Mucosa of stomach (tissue), 1 donor: ENCODE data around the gene TTC8.

ENCODE experiments used
- H3K27me3 ChIP-seq: one replicate; pipeline ENCODE4 v1.7.0; 2013; ENCODE audit warnings: mild to moderate bottlenecking, low read length; ENCODE audit not compliant: control insufficient read depth, insufficient read depth
- H3K36me3 ChIP-seq: one replicate; pipeline ENCODE4 v1.7.0; 2013; ENCODE audit warnings: low read length; ENCODE audit not compliant: control insufficient read depth, insufficient read depth
- H3K4me1 ChIP-seq: one replicate; pipeline ENCODE4 v1.7.0; 2013; ENCODE audit warnings: mild to moderate bottlenecking, low read length; ENCODE audit not compliant: control insufficient read depth, insufficient read depth
- H3K4me3 ChIP-seq: one replicate; pipeline ENCODE4 v1.7.0; 2013; ENCODE audit warnings: low read length
- H3K9ac ChIP-seq: one replicate; pipeline ENCODE4 v1.7.0; 2013; ENCODE audit warnings: mild to moderate bottlenecking, low read length, moderate library complexity
- H3K9me3 ChIP-seq: one replicate; pipeline ENCODE4 v1.7.0; 2013; ENCODE audit warnings: mild to moderate bottlenecking, low read length, moderate library complexity; ENCODE audit not compliant: control insufficient read depth
- donor health status: Pancreatic carcinoma.

The TTC8 gene

GRCh38 chr14:88914956-88915355 lies 90.5 kb downstream of the TTC8 start:
- Histone ChIP-seq H3K36me3 (no peaks in the 10 kb centered on the region), H3K4me3 (no peak overlapping the region), H3K4me1 (no peaks in the 10 kb centered on the region), H3K27me3 (peaks cover 4% of the 10 kb centered on the region), H3K9ac (no peak overlapping the region), H3K9me3 (no peaks in the 10 kb centered on the region)

GRCh38 chr14:88919502-88919901 lies 95.1 kb downstream of the TTC8 start:
- Histone ChIP-seq H3K27me3 (peaks cover 4% of the 10 kb centered on the region), H3K9me3 (no peaks in the 10 kb centered on the region), H3K4me1 (no peaks in the 10 kb centered on the region), H3K4me3 (no peak overlapping the region), H3K36me3 (no peaks in the 10 kb centered on the region), H3K9ac (no peak overlapping the region)
